ENCODE data around the gene SLC16A13.
A peak's percentile ranks its signal among the peaks of the same experiment; 100 is the strongest.

Gene SLC16A13

GRCh38 chr17:7014261-7014994 lies 21.4 kb upstream of the SLC16A13 start:
- DNase-seq (ENCODE audit: low spot score) = peak; percentile 86

DNA sequence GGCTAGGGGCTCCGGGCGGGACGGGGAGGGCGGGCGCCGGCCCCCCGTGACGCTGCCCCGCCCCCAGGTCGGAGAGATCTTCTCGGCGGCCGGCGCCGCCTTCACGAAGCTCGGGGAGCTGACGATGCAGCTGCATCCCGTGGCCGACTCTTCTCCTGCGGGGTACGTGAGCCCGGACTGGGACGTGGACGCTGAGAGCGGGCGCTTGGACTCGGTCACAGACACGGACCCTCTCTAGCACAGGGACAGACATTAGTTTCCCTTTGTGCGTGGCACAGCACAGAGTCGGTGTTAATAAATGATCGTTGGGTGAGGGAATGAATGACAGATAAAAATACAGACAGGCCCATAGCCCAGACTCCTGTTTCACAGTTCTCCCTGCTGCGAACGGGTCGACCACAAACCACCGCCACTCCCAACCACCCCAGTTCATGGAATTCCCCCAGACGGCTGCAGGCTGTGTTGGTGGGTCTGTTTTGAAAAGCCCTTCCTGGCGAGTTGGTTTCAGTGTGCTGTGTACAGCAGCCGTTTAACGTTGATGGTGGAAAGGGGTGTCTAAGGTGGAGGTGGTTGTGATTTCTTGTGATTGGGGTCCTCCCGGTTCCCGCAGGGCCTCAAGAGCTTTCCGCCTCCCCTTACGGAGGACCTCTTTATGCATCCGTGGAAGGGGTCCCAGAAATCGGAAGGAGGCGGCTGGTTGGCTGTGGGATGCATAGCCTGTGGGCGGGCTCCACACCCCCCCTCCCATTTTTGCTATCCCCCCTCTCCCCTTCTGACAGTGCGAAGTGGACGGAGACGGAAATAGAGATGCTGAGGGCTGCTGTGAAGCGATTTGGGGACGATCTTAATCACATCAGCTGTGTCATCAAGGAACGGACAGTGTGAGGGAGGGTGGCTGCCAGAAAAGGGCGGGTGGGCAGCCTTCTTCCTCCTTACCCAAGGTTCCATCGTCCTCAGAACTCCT lies 20.5 kb upstream of the SLC16A13 start:
- no peak for DNase-seq (ENCODE audit: low spot score)

- no peak for DNase-seq (ENCODE audit: low spot score)
These were observed 19.4 kb upstream of the SLC16A13 start for GRCh38 chr17:7016418-7016817.

DNA sequence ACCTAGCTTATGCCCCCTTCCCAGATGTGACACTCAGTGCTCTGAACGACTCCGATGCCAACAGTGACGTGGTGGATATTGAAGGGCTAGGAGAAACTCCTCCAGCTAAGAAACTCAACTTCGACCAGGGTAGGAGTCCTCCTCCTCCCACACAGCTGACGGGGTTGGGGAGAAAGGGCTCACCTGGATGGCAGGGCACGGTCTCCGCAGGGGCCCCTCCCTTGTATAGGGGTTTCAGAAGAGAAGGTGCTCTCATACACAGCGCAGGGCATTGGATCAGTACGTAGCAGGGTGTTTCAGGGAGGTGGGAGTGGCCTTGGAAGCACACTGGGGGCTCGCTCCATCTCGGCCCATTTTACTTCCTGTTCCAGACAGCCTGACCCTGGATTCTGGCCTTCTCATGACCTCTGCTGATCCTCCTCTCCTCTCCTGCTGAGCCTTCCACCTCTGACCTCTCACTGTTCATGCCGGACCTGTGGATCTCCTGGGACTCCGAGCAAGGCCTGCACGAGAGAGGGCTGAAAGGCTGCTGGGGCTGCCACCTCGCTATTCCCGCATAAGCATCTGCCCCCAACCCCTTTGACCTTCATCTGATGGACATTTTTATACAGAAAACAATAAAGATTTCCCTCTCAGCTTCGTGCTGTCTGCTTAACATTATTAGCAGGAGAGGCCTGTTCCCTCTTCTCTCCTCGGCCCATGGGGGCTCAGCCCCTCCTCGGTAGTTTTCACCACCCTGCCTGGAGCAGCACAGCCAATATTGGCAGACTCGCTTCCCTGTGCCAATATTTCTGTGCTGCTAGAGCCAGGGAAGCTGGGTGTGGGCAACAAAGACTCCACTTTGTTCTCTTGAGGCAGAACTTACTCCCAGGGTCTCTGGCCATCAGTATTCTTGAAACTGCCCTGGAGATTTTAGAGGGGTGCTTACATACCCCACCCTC lies 18.7 kb upstream of the SLC16A13 start:
- DNase-seq (ENCODE audit: low spot score) = no peak

- no peak for DNase-seq (ENCODE audit: low spot score)
These were observed 18.0 kb upstream of the SLC16A13 start for GRCh38 chr17:7017827-7018200.

DNA sequence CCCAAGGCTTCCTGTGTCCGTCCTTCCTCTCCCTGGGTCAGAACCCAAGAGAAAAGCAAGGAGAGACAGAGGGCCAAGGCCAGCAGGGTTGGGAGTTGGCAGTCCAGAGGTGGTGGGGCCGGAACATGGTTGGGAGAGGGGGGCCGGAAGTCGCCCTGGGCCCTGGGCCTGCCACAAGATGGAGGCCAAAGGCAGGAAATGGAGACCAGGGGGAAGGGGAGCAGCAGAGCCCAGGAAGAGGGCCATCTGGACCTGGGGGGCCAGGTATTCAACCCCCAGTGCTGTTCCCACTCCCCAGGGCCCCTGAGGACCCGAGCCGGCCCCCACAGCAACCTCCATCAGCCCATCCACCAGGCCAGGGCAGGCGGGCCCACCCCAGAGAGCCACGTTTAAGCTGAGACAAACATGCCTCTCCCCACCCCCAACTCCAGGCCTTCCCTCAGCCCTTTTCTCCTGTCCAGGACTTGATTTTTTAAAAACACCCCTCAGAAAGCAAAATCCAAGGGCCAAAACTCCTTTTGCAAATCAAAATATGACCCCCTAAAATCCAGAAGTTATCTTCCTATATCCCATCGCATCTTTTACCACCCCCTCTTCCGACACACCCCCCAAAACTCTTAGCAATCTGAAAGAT lies 17.4 kb upstream of the SLC16A13 start:
- DNase-seq (ENCODE audit: low spot score) = no peak

GRCh38 chr17:7019367-7019766 lies 16.4 kb upstream of the SLC16A13 start:
- no peak for DNase-seq (ENCODE audit: low spot score)

- DNase-seq (ENCODE audit: low spot score) = peak; percentile 83
These were observed 15.8 kb upstream of the SLC16A13 start for GRCh38 chr17:7019839-7020519.

GRCh38 chr17:7020894-7021664 lies 14.7 kb upstream of the SLC16A13 start:
- DNase-seq (ENCODE audit: low spot score) = no peak

DNA sequence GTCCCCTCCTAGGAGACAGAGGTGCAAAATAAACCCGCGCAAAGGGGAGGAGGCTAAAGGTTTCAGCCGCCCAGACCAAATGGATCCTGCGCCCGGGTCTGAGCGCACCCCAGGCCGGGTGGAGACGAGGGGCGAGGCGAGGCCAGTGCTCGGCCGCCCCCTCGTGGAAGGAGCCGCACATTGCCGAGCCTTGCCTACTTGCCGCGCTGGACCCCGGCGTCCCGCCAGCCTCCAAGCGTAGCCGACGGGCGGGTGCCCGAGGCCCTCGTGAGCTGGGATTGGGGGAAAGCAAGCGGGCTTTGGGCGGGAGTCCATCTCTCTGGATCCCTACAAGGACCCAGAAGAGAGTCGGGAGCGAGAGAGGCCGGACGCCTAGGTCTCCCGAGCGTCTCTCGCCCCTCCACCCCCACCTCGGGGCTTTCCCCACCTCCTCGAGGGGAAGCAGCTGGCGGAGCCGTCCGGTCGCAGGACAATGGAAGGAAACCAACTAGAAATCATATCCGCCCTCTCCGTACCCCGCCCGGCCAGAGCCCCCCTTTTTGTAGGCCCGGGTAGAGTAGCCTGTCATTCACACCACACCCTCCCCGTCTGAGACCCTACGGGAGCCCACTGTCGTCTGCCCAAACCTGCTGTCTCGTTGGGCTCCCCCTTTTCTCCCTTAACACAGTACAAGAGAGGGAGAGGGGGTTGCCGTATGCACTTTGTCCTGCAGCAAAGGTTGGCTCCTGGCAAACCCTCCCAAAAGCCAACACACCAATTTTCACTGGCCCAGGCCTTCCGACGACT lies 13.6 kb upstream of the SLC16A13 start:
- peak; percentile 57 for DNase-seq (ENCODE audit: low spot score)

- DNase-seq (ENCODE audit: low spot score) = no peak
These were observed 12.8 kb upstream of the SLC16A13 start, which contains the start of gene BCL6B for GRCh38 chr17:7022781-7023571. TSS of gene BCL6B (plus strand) at chr17:7023050. CDS start at chr17:7023672, 622 bp downstream.

DNA sequence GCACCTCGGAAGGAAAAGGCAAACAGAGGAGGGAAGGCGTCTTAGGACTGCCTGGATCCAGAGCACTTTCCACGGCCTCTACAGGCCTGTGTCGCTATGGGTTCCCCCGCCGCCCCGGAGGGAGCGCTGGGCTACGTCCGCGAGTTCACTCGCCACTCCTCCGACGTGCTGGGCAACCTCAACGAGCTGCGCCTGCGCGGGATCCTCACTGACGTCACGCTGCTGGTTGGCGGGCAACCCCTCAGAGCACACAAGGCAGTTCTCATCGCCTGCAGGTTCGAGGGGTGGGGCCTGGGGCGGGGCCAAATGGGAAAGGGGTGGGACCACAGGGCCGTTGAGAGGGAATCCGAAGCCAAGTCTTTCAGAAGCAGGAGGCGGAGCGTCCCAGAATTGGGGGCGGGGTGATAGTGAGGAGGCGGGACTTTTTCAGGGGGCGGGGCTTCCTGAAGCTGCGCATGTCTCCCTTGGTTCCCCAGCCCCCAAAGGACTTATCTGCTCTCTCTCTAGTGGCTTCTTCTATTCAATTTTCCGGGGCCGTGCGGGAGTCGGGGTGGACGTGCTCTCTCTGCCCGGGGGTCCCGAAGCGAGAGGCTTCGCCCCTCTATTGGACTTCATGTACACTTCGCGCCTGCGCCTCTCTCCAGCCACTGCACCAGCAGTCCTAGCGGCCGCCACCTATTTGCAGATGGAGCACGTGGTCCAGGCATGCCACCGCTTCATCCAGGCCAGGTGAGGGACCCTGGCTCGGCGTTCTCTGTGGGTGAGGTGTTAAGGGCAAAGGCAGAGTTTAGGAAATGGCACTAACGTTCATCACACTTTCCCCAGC lies 12.0 kb upstream of the SLC16A13 start:
- DNase-seq (ENCODE audit: low spot score) = peak; percentile 90

DNA sequence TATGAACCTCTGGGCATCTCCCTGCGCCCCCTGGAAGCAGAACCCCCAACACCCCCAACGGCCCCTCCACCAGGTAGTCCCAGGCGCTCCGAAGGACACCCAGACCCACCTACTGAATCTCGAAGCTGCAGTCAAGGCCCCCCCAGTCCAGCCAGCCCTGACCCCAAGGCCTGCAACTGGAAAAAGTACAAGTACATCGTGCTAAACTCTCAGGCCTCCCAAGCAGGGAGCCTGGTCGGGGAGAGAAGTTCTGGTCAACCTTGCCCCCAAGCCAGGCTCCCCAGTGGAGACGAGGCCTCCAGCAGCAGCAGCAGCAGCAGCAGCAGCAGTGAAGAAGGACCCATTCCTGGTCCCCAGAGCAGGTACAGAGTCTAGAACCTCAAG lies 11.4 kb upstream of the SLC16A13 start:
- no peak for DNase-seq (ENCODE audit: low spot score)

GRCh38 chr17:7025245-7025644 lies 10.6 kb upstream of the SLC16A13 start:
- no peak for DNase-seq (ENCODE audit: low spot score)

- no peak for DNase-seq (ENCODE audit: low spot score)
These were observed 9.2 kb upstream of the SLC16A13 start for GRCh38 chr17:7026471-7027115.

GRCh38 chr17:7027335-7027734 lies 8.5 kb upstream of the SLC16A13 start:
- no peak for DNase-seq (ENCODE audit: low spot score)

DNA sequence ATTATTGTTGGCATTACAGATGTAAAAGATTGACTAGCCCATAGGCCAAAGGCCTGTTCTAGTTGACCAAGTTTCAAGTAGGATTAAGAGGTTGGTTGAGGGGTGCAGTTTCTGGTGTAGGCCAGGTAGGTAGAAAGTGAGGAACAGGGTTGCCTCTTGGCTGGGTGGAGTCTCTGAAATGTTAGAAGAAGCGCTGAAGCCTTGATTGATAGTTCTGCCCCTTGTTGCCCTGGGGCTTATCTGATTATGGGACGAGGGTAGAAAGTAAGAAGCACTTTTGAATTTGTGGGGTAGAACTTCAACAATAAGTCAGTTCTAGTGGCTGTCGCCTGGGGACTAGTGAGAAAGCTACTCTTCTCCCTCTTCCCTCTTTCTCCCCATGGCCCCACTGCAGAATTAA lies 6.7 kb upstream of the SLC16A13 start:
- DNase-seq (ENCODE audit: low spot score) = no peak

Measured in COLO829 (cell line).